Heart left ventricle (tissue), 16 donors: Measurements from ENCODE around the gene RRBP1. TPM values are rescaled to one million over a fixed set of nuclear protein-coding genes. Genes with fewer than 3 reads are reported as not detected.

Experiments used
- ATAC-seq, 4 donors: fragments of 200-7000 bp; cut with Tn5 transposase; one replicate each; pipeline ENCODE4 v1.9.1; 2020 to 2022; ENCODE audit warnings: moderate library complexity in 4 of 4, mild to moderate bottlenecking in 3 of 4, moderate number of reproducible peaks in 1 of 4
- DNase-seq, 5 donors: peaks; one replicate each; pipeline ENCODE4 v3.0.0-alpha.2; 2020
- H3K27ac ChIP-seq, 12 donors: fragments of 200-600 bp; sonication (generic) in 4 of 12; one replicate each; pipeline versions ENCODE4 v1.5.0 to v1.8.0; 2016 to 2022; ENCODE audit warnings: mild to moderate bottlenecking in 2 of 12
- H3K27me3 ChIP-seq, 9 donors: fragments of 200-600 bp; sonication (generic) in 2 of 9; one replicate each; pipeline versions ENCODE4 v1.5.1 to v1.8.0; 2016 to 2022; ENCODE audit warnings: mild to moderate bottlenecking in 3 of 9
- H3K36me3 ChIP-seq, 9 donors: fragments of 200-600 bp; sonication (generic) in 2 of 9; one replicate each; pipeline versions ENCODE4 v1.5.0 to v1.8.0; 2018 to 2022; ENCODE audit warnings: mild to moderate bottlenecking in 2 of 9
- H3K4me1 ChIP-seq, 12 donors: fragments of 200-600 bp; sonication (generic) in 4 of 12; one replicate each; pipeline versions ENCODE4 v1.5.0 to v1.8.0; 2016 to 2022; ENCODE audit warnings: mild to moderate bottlenecking in 3 of 12
- H3K4me3 ChIP-seq, 12 donors: fragments of 200-600 bp; sonication (generic) in 4 of 12; one replicate each; pipeline versions ENCODE4 v1.5.0 to v1.8.0; 2017 to 2022; ENCODE audit warnings: mild to moderate bottlenecking in 9 of 12, moderate library complexity in 4 of 12
- H3K9me3 ChIP-seq, 12 donors: fragments of 200-600 bp; sonication (generic) in 4 of 12; one replicate each; pipeline versions ENCODE4 v1.5.0 to v1.8.0; 2016 to 2022; ENCODE audit warnings: mild to moderate bottlenecking in 1 of 12
- POLR2A ChIP-seq, 2 donors: fragments of 450-650 bp; IDR thresholded peaks; one replicate each; pipeline ENCODE4 v1.6.1; 2017; ENCODE audit warnings: antibody characterized with exemption in 2 of 2, mild to moderate bottlenecking in 2 of 2, moderate library complexity in 2 of 2
- WGBS, 4 donors: extraction: QIAGEN DNeasy Blood & Tissue Kit in 2 of 4; methylation state at CpG; one replicate each; pipeline versions ENCODE4 v1.1.5 to v1.1.7; 2013 to 2018; 5-methylcytosine and 5-hydroxymethylcytosine counted together
- intact Hi-C, 10 donors: fragments of 100-400 bp; cut with DNase I; formaldehyde crosslinking; loops; one replicate each; pipeline versions ENCODE4 v1.11.1 to v1.14.2; 2022
- polyA plus RNA-seq, 2 donors: library from polyadenylated mRNA; stranded (reverse); fragments of 200-250 nt; gene quantifications; one replicate each; pipeline ENCODE4 v1.2.3, GENCODE V29; 2013
- total RNA-seq, 9 donors: library from RNA; depleted of rRNA in 2 of 9; stranded (reverse); fragments of >200 nt in 2 of 9; fragmentation: NEBNext Ultra II Directional in 3 of 9; extraction: Animal tissue kit (Norgen Biotek cat#: 25700) in 3 of 9; gene quantifications; one replicate each; pipeline versions ENCODE4 v1.1.0 to v1.2.4, GENCODE V29; 2016 to 2023
- TF ChIP-seq, protein P1 (sequence below), 12 donors: fragments of 200-600 bp; sonication (generic) in 4 of 12; IDR thresholded peaks; one replicate each; pipeline versions ENCODE4 v1.5.0 to v1.8.0; 2018 to 2022; ENCODE audit warnings: antibody characterized with exemption in 12 of 12, mild to moderate bottlenecking in 5 of 12
- donor health status: ischemic (EF 13 %, LVEDD 7.1; RV severe dilation, severe dysfunction).
- donor health status: healthy with polysubstance abuse.
- donor health status: DM: no; HTN: yes; CAD: no.
- donor health status: DM: no; HTN: no; CAD: no.
- donor health status: ischemic (EF 25% LVEDD 6.9; RV normal size, moderate dysfunction).
- donor health status: ischemic (EF 25% LVEDD 5.7; RV mildly dilated, moderate dysfunction).
- donor health status: healthy.
- donor health status: DM: yes; HTN: yes; CAD: no.
- donor health status: ischemic (EF 35%, LVEDD 5.7; RV mildly dilated, moderate dysfunction).
- donor health status: nonischemic (EF 11% LVEDD 7.7; RV severe dilation, severe dysfunction).
- donor health status: DM: yes; HTN: yes; CAD: no.
- donor health status: PGD.
- donor health status: ischemic (EF 29% LVEDD 5.4; RV normal size, mild dysfunction).
- donor health status: nonischemic (EF 23%, LVEDD 6.1; RV moderate dilation, normal function).

The RRBP1 gene
- total and polyA plus RNA-seq, 11 donors: 24.9 to 91.3 (median 40.0) TPM

DNA sequence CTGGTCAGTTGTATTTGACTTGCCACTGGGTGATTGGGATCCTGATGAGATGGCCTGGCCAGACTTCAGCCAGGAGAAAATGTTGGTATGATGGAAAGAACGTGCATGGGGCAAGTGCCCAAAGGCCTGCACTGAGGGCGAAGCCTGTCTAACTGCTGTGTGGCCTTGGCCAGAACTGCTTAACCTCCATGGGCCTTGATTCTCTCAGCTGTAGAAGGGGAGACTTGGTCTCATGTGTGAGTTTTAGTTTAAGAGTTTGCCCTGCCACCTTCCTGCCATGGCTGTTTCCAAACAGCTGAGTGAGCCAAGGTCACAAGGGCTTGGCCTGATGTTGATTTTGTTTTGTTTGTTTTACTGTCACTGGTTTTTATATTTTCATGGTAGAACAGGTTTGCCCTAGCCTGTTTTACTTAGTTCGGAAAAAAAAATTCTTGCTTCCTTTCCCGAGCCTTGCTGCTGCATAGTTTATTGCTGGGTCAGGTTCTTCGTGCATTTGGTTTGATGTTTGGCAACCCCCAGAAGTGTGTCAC lies 76.8 kb downstream of the RRBP1 start:
- Histone ChIP-seq H3K4me1 (peaks cover 0 to 30% (median 5%) of the 10 kb centered on the region in 12 donors), H3K9me3 (no peaks in the 10 kb centered on the region), H3K4me3 (no peak overlapping the region), H3K36me3 (peaks cover 0 to 96% (median 71%) of the 10 kb centered on the region in 9 donors), H3K27me3 (no peaks in the 10 kb centered on the region), H3K27ac (peak overlapping the region in 1 of 12 donors; percentile 43)
- WGBS, 4 donors: 69 to 88% (median 79%) methylated on average over 5 of the region's 5 CpGs
- intact Hi-C loops: loop anchor here in 2 of 10 donors (5.0 kb wide), 1 partner anchor 33 kb away; the partner anchor contains the start of gene DSTN (in 2 of the 2)
- ATAC-seq: peak in 1 of 4 donors; percentile 13
- DNase-seq: no peak
- TF ChIP-seq POLR2A (IDR thresholded peaks at IDR 0.05): no peak
- TF ChIP-seq, protein P1, sequence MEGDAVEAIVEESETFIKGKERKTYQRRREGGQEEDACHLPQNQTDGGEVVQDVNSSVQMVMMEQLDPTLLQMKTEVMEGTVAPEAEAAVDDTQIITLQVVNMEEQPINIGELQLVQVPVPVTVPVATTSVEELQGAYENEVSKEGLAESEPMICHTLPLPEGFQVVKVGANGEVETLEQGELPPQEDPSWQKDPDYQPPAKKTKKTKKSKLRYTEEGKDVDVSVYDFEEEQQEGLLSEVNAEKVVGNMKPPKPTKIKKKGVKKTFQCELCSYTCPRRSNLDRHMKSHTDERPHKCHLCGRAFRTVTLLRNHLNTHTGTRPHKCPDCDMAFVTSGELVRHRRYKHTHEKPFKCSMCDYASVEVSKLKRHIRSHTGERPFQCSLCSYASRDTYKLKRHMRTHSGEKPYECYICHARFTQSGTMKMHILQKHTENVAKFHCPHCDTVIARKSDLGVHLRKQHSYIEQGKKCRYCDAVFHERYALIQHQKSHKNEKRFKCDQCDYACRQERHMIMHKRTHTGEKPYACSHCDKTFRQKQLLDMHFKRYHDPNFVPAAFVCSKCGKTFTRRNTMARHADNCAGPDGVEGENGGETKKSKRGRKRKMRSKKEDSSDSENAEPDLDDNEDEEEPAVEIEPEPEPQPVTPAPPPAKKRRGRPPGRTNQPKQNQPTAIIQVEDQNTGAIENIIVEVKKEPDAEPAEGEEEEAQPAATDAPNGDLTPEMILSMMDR (IDR thresholded peaks at IDR 0.05): no peak

DNA sequence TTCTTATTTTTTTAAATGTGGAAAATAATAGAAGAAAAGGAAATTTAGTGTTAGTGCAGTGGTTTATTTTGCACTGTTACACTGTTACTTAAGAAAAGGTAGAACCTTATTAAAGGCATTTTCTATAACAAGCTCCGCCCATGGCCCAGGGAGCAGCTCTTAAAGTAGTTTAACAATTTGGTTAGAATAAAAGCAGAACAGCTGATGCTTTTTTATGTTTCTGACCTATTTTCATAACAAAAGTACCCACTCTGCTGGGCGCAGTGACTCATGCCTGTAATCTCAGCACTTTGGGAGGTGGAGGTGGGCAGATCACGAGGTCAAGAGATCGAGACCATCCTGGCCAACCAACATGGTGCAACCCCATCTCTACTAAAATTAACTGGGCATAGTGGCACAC lies 79.5 kb downstream of the RRBP1 start:
- intact Hi-C loops: no loop called here
- DNase-seq (no peak), ATAC-seq (no peak)
- TF ChIP-seq POLR2A (IDR thresholded peaks at IDR 0.05): no peak
- peaks cover 0 to 70% (median 58%) of the 10 kb centered on the region in 9 donors for H3K36me3 ChIP-seq
- 93 to 98% (median 95%) methylated on average over 4 of the region's 4 CpGs for WGBS, 4 donors
- H3K27me3 ChIP-seq: no peaks in the 10 kb centered on the region
- peak overlapping the region in 1 of 12 donors; percentile 26 for H3K27ac ChIP-seq
- no peak overlapping the region for H3K4me3 ChIP-seq
- peaks cover 0 to 48% (median 7%) of the 10 kb centered on the region in 12 donors for H3K4me1 ChIP-seq
- H3K9me3 ChIP-seq: no peaks in the 10 kb centered on the region

DNA sequence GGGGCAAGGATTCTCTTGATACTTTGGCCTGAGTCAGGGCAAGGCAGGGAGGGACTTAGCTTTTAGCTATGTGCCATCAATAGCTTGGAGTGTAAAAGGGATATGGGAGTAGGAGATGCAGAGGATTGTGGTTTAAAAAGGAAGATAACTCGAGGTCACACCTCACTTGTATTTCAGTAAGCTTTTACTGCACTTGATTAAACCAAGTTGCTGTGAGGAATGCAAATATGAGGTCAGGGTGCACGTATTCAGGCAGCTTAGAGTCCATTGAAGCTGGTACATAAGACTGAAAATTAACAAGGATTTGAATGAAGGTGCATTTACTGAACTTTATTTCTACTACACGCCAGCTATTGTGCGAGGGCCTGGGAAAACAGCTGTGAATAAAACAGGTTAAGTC lies 80.1 kb downstream of the RRBP1 start:
- TF ChIP-seq, protein P1 (IDR thresholded peaks at IDR 0.05): no peak
- TF ChIP-seq POLR2A (IDR thresholded peaks at IDR 0.05): no peak
- peaks cover 0 to 50% (median 8%) of the 10 kb centered on the region in 12 donors for H3K4me1 ChIP-seq
- WGBS, 4 donors: 70 to 80% (median 74%) methylated on average over 4 of the region's 4 CpGs
- H3K4me3 ChIP-seq: no peak overlapping the region
- no peaks in the 10 kb centered on the region for H3K9me3 ChIP-seq
- H3K36me3 ChIP-seq: peaks cover 0 to 64% (median 54%) of the 10 kb centered on the region in 9 donors
- ATAC-seq (no peak), DNase-seq (no peak)
- no peaks in the 10 kb centered on the region for H3K27me3 ChIP-seq
- no peak overlapping the region for H3K27ac ChIP-seq
- intact Hi-C loops: no loop called here

DNA sequence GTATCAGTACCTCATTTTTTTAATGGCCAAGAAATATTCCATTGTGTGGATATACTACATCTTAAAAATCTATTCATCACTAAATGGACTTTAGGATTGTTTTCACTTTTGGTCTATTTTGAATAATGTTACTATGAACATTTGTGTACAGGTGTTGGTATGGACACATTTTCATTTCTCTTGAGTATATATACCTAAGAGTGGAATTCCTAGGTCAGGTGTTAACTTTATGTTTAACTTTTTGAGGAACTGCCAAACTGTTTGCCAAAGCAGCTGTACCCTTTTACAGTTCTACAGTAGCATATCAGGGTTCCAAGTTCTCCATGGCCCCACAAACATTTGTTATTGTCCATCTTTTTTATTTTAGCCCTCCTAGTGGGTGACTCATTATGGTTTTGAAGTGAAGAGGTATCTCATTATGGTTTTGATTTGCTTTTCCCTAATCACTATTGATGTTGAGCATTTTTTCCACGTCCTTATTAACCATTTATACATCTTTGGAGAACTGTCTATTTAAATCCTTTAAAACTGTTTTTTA lies 84.0 kb downstream of the RRBP1 start:
- TF ChIP-seq, protein P1 (IDR thresholded peaks at IDR 0.05): no peak
- TF ChIP-seq POLR2A (IDR thresholded peaks at IDR 0.05): no peak

More for the DNA sequence above, 84.0 kb downstream of the RRBP1 start:
- ATAC-seq (no peak), DNase-seq (no peak)
- H3K9me3 ChIP-seq: no peaks in the 10 kb centered on the region
- no peaks in the 10 kb centered on the region for H3K27me3 ChIP-seq
- WGBS, 4 donors: 88 to 98% (median 93%) methylated on average over 1 of the region's 1 CpG
- intact Hi-C loops: no loop called here
- H3K27ac ChIP-seq: no peak overlapping the region
- no peak overlapping the region for H3K4me3 ChIP-seq
- H3K36me3 ChIP-seq: peaks cover 0 to 26% (median 18%) of the 10 kb centered on the region in 9 donors
- H3K4me1 ChIP-seq: peaks cover 5 to 83% (median 41%) of the 10 kb centered on the region in 12 donors
